GM18520 (cell line): ENCODE measurements around the gene RBBP9.
"Not testable (repeated sequence)": the region's sequence is repeated elsewhere in the genome, so short reads cannot be mapped to it uniquely, and the experiment has no call there.

ENCODE experiments used
- ATAC-seq: cut with Tn5 transposase; IDR thresholded peaks from one replicate; pipeline ENCODE4 v1.9.1; 2021; ENCODE audit not compliant: unreplicated experiment

Gene RBBP9

DNA sequence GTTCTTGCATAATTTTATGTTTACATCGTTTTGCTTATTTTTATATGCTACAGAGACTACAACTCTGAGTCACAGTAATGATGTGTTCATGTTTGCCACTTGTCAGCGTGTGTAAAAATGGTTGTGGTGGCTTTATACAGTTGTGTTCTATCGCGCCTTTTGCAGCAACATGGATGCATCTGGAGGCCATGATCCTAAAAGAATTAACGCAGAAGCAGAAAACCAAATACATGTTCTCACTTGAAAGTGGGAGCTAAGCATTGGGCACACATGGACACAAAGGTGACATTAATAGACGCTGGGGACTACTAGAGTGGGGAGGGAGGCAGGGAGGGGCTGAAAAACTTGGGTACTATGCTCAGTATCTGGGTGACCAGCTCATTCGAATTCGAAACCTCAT, 9.7 kb upstream of the RBBP9 start:
- no peak for ATAC-seq

DNA sequence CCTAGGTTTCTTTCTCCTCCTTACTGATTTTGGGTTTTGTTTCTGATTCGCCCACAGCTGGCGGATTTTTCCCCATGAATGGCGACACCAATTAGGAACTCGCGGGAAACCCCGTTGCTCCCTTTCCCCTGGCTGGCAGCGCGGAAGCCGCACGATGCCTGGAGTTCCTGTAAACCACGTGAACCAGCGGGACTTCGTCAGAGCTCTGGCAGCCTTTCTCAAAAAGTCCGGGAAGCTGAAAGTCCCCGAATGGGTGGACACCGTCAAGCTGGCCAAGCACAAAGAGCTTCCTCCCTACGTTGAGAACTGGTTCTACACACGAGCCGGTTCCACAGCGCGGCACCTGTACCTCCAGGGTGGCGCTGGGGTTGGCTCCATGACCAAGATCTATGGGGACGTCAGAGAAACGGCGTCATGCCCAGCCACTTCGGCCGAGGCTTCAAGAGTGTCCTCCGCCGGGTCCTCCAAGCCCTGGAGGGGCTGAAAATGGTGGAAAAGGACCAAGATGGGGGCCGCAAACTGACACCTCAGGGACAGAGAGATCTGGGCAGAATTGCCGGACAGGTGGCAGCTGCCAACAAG, 7.5 kb upstream of the RBBP9 start:
- ATAC-seq, result no peak

DNA sequence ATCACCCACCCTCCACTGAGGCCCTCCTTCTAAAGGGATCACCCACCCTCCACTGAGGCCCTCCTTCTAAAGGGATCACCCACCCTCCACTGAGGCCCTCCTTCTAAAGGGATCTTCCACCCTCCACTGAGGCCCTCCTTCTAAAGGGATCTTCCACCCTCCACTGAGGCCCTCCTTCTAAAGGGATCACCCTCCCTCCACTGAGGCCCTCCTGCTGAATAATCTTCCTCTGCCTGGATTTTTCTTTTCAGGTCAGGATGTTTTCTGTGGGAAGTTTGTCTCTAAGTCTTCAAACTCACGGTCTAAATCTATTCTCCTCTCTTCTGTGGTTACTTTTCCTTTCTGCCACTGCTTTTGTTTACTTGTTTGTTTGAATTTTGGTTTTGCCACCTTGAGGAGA, 4.6 kb upstream of the RBBP9 start:
- ATAC-seq, result not testable (repeated sequence)

DNA sequence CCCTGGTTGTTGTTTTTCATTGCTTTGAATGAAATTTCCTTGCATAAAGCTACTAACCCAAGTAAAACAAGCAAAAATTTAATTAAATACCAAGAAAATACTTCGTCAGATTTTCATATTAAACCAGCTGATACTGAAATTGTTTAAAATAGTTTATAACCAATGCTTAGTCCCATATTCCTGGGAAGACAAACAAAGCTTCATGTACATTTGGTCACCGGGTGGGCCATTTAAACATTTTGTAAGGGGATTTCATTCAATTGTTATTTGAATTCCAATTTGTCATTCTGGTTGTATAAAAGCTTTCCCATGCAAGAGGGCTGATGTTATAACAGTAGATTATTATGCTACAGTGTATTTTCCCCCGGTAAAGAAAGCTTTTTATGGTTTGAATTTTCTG, 578 bp upstream of the RBBP9 start:
- no peak for ATAC-seq

DNA sequence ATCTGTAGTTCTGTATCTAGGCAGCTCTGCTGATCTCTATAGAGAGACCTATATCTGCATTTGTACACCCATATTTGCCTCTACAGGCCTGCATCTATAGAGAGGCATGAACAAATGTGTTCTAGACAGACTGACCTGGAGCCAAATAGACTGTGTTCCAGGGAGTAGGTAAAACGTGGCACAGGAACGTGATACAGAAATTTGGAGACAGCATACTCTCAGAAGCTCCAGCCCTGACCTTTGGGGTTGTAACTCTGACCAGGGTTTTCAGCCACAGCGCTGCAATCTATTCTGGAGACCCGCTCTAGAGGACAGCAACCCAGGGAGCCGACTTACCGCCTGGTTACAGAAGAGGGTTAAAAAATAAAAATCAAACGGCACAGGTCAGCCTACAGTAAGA, 983 bp downstream of the RBBP9 start:
- no peak for ATAC-seq

DNA sequence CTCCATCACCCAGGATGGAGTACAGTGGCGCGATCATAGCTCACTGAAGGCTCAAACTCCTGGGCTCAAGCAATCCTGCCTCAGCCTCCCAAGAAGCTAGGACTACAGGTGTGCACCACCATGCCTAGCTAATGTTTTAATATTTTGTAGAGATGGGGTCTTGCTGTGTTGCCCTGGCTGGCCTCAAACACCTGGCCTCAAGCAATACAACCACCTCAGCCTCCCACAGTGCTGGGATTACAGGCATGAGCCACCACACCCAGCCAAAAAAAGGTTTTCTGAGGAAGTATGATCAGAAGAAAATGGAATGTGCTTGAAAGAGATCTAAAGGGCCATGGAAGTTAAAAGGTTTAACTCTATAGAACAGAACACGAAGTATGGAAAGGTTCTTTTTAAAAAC, 8.7 kb downstream of the RBBP9 start:
- ATAC-seq, result no peak

DNA sequence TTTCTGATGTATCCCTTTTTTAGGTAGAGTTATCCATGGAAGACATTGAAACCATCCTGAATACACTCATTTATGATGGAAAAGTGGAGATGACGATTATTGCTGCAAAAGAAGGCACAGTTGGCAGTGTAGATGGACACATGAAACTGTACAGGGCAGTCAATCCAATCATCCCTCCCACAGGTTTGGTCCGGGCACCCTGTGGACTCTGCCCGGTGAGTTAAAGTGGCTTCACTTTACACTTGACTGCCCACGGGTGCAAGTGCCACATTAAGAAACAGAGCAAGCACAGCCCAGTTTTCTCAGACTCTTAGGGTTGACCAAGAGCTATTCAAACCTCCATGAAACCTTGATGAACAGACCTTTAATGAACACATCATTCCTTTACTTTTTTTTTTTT, 15.4 kb downstream of the RBBP9 start:
- ATAC-seq, result no peak

DNA sequence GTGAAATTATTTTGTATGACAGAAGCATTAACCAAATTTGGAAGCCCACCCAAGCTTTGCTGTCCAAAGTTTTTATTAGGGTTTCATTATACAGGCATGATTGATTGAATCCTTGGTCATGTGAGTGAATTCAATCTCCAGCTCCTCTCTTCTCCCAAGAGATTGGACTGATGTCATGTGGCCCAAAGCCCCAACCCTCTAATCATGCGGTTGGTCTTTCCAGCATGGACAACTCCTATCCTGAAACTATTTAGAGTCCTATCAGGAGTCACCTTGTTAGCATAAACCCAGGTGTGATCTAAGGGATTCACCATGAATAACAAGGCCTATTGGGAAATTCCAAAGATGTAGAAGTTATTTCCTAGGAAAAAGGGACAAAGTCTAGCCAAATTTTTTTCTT, 19.2 kb downstream of the RBBP9 start:
- no peak for ATAC-seq

DNA sequence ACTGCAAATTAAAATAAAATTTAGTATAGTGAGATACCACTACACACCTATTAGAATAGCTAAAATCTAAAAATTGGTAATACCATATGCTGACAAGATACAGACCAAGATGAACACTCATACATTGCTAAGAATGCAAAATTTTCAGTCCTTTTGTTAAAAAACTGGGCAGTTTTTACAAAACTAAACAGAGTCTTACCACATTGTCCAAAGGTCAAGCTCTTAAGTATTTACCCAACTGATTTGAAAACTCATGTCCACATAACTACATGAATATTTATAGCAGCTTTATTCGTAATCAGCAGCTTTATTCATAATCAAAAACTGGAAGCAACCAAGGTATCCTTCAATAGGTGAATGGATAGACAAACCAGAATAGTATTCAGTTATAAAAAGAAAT, 19.8 kb downstream of the RBBP9 start:
- no peak for ATAC-seq

- ATAC-seq, result peak; percentile 89
Observed at GRCh38 chr20:18466894-18467730, 29.9 kb downstream of the RBBP9 start, which contains the start of the genes DZANK1 and POLR3F. DZANK1 (minus strand) TSS chr20:18467030; CDS start chr20:18465358, 1,672 bp downstream. POLR3F (plus strand) TSS chr20:18467390; CDS start chr20:18467507, 117 bp downstream.

- no peak for ATAC-seq
Observed at GRCh38 chr20:18466574-18466893, 30.5 kb downstream of the RBBP9 start.

DNA sequence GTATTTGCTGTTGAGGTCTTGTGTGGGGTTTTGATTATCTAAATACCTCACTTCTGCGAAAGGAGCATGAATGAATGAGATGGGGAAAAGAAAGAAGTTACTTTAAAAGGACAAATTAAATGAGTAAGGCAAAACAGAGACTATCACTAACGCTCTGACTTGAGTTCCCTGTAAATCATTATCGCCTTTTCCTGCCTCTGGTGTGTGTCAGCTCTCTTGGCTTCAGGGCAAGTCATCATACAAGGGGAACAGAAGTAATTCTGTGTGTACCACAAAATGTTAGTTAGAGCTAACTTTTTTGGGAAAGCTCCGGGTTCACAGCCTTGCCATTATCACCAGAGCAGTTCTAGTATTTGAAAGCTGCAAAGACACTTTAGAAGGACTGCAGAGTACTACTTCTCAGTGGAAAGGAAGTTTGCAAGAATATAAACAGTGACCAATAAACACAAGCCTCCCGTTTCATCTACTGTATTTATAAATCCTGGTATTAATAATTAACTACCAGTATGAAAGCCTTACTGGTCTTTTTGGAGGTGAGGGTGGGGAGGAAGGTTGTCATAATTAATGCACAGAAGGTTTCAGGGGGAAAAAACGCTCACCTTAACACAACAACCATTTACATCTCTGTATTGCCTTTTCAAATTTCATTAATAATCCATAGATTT, 31.4 kb downstream of the RBBP9 start:
- no peak for ATAC-seq

GRCh38 chr20:18456600-18456999, 40.4 kb downstream of the RBBP9 start:
- no peak for ATAC-seq

DNA sequence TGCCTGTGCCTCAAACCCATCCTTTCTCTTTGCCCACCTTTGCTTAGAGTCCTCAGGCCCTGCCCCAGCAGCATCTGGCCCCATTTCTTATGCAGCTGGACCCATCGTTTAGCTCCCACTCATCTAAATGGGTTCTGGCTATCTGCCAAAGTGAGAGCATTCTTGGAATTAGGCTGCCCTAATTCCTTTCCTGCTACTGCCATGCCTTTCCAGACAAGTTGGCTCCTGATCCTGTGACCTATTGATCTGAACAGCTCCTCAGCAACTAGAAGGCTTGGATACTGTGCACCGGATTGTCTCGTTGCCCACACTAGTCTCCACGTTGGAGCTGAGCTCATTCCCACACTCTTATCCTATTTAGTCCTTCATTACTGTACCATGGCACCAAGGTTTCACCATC, 53.1 kb downstream of the RBBP9 start:
- ATAC-seq, result no peak

DNA sequence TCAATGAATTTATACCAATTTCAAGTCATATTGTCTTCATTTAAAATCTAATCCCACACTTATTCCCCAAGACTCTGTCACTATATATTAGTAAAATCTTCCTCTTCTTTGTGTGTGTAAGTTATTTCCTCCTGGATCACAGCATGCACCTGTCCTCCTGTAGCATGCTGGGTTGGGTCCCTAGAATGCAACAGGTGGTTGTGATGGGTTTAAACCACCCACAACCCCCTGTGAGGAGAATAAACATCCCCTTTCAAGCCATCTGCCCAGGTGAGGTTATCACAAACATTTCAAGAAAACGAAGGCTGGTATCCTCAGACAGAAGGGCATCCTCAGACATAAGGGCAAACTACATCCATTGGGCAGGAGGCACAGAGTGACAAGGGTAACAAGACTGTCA, 56.6 kb downstream of the RBBP9 start:
- ATAC-seq, result no peak

GRCh38 chr20:18436847-18437246, 60.2 kb downstream of the RBBP9 start:
- ATAC-seq, result no peak
